C4-2B (cell line): ENCODE results near the gene RBMS1.

Source experiments
- H3K27ac ChIP-seq: fragments of 450-650 bp; 2 replicates; pipeline ENCODE4 v1.5.1; 2017
- CTCF ChIP-seq: fragments of 450-650 bp; conservative IDR thresholded peaks from 2 replicates; pipeline ENCODE4 v1.5.1; 2017; ENCODE audit warnings: mild to moderate bottlenecking
- ZFX ChIP-seq: fragments of 450-650 bp; IDR thresholded peaks from 2 replicates; pipeline ENCODE4 v1.6.1; 2017

The RBMS1 gene

DNA sequence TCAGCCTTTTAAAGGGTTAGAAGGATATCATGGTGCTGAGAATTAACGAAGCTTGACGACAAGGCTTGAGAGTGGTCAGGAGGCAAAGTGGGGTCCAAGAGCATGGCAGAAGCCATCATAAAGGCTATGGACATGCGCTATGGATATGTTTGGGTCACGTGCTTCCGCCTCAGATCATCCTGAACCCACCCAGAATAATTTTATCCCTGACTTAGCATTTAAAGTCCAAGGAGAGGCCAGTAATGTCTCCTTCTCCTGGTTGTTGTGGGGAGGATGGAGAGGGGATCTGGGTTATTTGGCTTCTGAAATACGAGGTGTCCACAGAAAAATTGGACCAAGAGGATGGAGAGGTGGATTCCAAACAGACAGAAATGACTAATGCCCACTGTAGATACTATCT is 38.8 kb upstream of the RBMS1 start:
- no peak overlapping the region for H3K27ac ChIP-seq
- no peak for TF ChIP-seq CTCF
- no peak for TF ChIP-seq ZFX

GRCh38 chr2:160522951-160523710 is 29.5 kb upstream of the RBMS1 start:
- H3K27ac ChIP-seq, result no peak overlapping the region
- TF ChIP-seq CTCF, result no peak
- no peak for TF ChIP-seq ZFX

- TF ChIP-seq CTCF, result no peak
- TF ChIP-seq ZFX, result no peak
- H3K27ac ChIP-seq, result no peak overlapping the region
Measured at GRCh38 chr2:160517731-160518130, 24.1 kb upstream of the RBMS1 start.

DNA sequence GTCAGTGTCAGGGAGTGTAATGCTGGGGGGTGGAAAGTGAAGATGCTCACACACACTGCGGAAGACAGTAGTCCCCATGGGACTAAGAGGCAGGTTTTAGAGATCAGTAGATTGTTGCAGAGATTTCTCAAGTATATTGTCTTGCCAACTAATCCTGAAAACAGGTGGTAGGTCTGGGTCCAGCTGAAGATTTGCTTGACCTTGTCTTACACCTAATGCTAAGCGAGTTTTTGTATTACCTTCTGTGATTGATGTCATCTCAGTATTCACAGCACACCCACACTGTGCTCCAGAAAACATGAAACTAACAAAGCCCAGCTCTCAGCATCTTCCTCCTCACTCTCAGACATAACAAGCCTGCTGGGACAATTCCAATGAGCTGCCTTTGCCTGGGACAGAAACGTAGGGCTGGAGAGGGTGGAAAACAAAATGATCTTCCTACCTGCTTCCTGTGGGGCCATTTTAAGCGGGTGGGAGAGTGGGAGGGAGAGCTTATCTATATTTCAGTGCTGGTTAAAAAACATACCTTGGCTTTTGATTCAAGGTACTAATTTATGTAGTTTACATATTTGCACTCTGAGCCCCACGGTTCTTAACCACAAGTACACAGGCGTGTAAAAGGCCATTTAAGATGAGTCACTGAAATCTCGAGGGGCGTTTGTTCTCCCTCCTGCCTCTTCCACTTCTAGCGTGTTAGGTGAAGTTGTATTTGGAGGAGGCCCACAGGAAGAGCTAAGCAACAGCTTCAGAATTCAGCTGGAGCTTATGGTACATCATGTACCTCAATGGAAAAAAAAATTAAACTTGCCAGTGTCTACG is 23.1 kb upstream of the RBMS1 start:
- TF ChIP-seq CTCF (no peak), ZFX (no peak)
- no peak overlapping the region for H3K27ac ChIP-seq

GRCh38 chr2:160515120-160515519 is 21.5 kb upstream of the RBMS1 start:
- TF ChIP-seq ZFX, result no peak
- TF ChIP-seq CTCF, result no peak
- H3K27ac ChIP-seq, result no peak overlapping the region

GRCh38 chr2:160513120-160513519 is 19.5 kb upstream of the RBMS1 start:
- no peak overlapping the region for H3K27ac ChIP-seq
- TF ChIP-seq ZFX (no peak), CTCF (no peak)

DNA sequence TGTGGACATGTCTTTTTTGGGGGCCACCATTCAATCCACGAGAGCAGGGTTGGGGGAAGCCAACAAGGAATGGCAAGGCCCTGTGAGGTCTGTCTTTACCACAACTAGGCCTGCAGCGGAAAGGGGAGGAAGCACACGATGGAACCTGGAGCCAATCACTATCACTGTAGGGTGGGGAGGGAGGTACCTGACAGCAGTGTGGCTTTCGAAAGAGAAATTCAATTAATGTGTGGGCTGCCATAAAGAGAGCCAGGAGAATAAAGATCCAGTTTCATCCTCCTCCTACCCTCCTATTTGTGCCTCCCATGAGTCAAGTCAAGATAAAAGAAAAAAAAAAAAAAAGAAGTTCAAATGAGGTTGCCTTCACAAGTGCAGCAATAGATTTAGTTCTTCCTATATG is 18.9 kb upstream of the RBMS1 start:
- no peak overlapping the region for H3K27ac ChIP-seq
- no peak for TF ChIP-seq ZFX
- TF ChIP-seq CTCF, result no peak
